Adrenal gland (tissue), 5 donors: ENCODE measurements around the gene CORT.

Source experiments
- CTCF ChIP-seq, 6 experiments: fragments of 450-650 bp in 4 of 6; fragments of 200-600 bp in 2 of 6; sonication (generic) in 1 of 6; IDR thresholded peaks; 1 replicate in 5 of 6; 2 replicates in 1 of 6; pipeline versions ENCODE4 v1.5.1 to v1.8.0; 2016 to 2021; ENCODE audit warnings: antibody characterized with exemption in 6 of 6, mild to moderate bottlenecking in 2 of 6, moderate library complexity in 1 of 6
- POLR2A ChIP-seq, 2 donors: fragments of 450-650 bp; IDR thresholded peaks; one replicate each; pipeline ENCODE4 v1.6.1; 2017; ENCODE audit warnings: antibody characterized with exemption in 2 of 2, mild to moderate bottlenecking in 2 of 2, moderate library complexity in 1 of 2
- donor health status: DM: no; HTN: no; CAD: no.

- TF ChIP-seq POLR2A (IDR thresholded peaks at IDR 0.05) = no peak
- no peak for TF ChIP-seq CTCF (IDR thresholded peaks at IDR 0.05)
Measured at GRCh38 chr1:10470043-10470442, 20.2 kb downstream of the CORT start.
